GM12801 (cell line): ENCODE measurements around the gene SS18L1.

Experiments
- CTCF ChIP-seq: IDR thresholded peaks from one replicate; pipeline ENCODE4 v1.5.1; 2011; ENCODE audit warnings: control low read depth; ENCODE audit not compliant: insufficient read length; ENCODE audit errors: extremely low read depth

SS18L1 gene

GRCh38 chr20:62121776-62122653 is 21.6 kb upstream of the SS18L1 start, which contains the start of gene LSM14B:
LSM14B (plus strand) TSS chr20:62122475; CDS start chr20:62122667, 192 bp downstream.
- no peak for TF ChIP-seq CTCF

GRCh38 chr20:62122654-62123449 is 20.7 kb upstream of the SS18L1 start:
- TF ChIP-seq CTCF: no peak

- TF ChIP-seq CTCF: no peak
Measured at GRCh38 chr20:62123450-62124118, 20.0 kb upstream of the SS18L1 start.

DNA sequence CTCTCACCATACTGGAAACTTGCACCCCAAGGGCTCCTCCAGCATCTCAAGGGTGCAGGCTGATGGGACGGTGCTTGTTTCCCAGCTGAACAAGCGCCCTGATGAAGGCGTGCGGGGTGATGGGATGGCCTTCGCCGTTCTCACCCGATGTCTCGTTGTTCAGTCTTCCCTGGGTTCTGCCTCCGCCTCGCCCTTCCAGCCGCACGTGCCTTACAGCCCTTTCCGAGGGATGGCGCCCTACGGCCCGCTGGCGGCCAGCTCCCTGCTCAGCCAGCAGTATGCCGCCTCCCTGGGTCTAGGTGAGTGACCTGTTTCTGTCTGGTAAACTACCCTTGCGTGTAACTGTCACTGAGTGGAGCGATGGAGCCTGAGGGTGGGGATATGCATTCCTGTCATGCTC is 17.4 kb upstream of the SS18L1 start:
- no peak for TF ChIP-seq CTCF

- TF ChIP-seq CTCF: no peak
Measured at GRCh38 chr20:62127799-62128198, 15.8 kb upstream of the SS18L1 start.

- TF ChIP-seq CTCF: no peak
Measured at GRCh38 chr20:62128502-62128901, 15.1 kb upstream of the SS18L1 start.
